Measurements from ENCODE around the gene MGME1.
"Not testable (repeated sequence)": the region's sequence is repeated elsewhere in the genome, so short reads cannot be mapped to it uniquely, and the experiment has no call there.

Gene MGME1

DNA sequence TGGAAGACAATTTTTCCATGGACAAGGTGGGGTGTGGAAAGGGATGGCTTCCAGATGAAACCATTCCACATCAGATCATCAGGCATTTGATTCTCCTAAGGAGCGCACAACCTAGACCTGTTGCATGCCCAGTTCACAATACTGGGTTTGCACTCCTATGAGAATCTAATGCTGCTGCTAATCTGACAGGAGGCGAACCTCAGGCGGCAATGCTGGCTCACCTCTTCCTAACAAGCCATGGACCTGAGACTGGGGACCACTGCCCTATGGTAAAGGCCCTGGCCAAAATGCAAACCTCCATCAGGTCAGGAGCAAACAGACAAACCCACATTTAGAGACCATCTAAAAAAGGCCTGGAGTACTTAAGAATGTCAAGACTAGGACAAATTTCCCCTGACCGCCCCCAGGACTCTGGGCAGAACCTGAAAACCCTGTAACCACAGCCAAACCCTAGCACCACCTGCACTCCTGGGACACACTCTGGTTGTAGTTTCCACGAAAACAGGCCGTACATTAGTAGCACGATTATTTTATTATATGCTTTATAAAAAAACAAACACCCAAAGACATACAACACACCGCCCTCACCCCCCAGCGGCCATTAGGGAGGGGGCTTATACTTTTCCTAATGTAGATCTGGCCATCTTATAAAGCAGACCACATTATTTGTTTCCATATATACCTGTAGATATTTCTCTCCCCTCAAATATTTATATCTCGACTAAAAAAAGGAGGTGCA lies 27.6 kb upstream of the MGME1 start:
- DNase-seq = no peak

- no peak for DNase-seq
Measured at GRCh38 chr20:17941826-17942196, 27.0 kb upstream of the MGME1 start.

DNA sequence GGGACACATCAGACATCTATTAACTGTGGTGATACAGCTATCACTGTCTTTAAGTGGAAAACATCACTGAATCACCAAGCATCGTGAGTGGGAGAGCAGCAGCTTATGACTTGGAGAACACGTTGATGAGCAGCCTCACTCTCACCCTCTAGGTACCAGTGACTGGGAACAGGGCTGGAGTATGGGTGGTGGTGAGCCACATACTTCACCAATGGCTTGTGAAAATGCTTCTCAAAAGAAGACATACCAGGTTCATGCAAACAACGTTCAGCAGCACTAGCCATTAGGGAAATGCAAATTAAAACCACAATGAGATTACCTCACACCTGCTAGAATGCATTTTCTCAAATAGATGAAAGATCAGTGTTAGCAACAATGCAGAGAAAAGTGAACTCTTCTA lies 25.5 kb upstream of the MGME1 start:
- no peak for DNase-seq

DNA sequence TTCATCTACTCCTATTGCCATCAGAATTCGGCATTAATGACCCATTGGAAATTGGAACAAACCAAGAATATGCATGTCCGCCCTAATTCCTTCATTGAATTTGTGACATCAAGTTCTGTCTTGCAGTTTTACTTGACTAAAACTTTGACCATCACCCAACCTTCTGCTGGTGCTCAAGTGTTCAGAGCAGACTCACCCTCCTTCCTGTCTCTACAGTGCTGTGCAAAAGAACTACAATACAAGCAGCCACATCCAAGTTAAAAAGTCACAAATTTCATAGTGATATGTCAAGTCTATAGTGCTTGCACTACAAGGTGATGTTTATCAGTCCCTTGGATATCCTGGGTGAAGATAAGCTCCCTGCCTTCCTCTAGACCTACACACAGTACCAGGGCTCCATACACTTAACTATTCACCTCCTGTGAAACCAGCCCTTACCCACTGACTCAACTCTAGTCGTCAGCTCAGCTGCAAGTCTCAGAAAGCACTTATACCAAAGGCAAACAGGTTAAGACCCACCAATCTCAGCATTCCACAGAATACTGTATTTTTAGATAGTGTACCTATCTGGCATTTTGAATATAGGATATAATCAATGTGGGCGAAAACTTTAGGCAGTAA lies 23.9 kb upstream of the MGME1 start:
- no peak for DNase-seq

- DNase-seq = no peak
Measured at GRCh38 chr20:17946040-17946439, 22.8 kb upstream of the MGME1 start.

DNA sequence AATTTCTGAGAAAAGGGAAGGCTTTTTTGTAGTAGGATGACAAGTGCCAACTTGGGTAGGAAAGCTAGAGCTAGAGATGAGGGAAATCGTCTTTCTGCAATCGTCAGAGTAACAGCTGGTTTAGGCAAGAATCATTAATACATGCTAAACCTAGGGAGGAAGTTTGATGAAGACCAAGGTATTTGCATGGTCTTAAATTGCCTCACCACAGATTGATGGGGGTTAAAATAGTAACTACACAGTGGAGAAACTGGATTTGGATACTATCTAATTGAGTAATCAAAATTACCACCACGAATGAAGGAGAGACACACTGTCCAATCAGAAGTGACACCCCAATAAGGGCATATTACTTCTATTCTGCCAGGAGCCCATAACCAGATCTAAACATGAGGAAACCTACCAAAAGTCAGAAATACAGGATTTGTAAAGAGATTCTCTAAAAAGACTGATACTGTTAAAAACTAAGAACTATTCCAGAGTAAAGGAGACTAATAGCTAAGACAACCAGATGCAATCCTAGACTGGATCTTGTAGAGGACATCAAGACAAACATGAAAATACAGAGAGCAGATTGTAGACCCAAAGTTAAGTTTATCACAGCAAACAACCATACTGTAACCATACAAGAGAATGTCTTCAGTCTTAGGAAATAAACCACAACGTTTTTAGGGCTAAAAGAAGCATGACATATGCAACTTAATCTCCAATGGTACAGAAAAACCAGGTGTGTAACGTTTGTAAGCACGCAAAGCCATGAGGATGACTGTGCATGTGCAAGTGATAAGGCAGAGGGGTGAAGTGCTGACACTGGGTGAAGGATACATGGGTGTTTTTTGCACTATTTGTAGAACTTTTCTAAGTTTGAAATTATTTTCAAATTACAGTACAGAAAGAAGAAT lies 22.0 kb upstream of the MGME1 start:
- DNase-seq = no peak

DNA sequence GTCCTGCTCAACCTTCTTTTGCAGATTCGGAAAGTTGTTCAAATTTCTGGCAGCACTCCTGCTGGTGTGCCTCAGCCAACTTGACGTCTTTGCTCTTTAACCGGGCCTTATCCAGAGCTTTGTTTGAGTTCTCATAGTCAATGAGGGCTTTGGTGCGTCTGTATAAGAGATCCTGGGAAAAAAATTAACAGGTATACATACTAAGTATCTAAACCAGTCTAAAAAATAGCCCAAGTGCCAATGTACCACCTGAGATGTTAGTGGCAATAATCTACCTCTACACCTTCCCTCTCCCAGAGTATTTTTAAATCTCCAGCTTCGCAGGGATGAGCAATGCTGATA lies 21.4 kb upstream of the MGME1 start:
- DNase-seq = no peak

GRCh38 chr20:17948442-17948841 lies 20.4 kb upstream of the MGME1 start:
- DNase-seq = no peak

DNA sequence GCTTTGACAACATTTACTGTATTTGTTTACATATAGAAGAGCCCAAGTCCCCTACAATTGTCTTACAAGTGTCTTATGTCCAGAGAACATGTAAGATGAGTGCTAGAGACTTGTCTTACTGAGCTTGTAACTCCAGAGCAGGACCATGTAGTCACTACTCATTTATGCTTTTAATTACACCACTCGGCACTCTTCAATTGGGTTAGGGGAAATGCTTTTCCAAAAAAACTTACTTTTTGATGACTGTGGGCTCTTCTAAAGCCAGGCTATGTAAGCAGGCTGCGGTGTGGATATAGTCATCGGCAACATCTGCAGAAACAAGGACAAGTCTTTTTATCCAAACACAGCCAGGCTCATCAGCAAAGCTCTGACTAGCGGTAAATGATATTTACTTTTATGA lies 18.9 kb upstream of the MGME1 start:
- DNase-seq = no peak

DNA sequence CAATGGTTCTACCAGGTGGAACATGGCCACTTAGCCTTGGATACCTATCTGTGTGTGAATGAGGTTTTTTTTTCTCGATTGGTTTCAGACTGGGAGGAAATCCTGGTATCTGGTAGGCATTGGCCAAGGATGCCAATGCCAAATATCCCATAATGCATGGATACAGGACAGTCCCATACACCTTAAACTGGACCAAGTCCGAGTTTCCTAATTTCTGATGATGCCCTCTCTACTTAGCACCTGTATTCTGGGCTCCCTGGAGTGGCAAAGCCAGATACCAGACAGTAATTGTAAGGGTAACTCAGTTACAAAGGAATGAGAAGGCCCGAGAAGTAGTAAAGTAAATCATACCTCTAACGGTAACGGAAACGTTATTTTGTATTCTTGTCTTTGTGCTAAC lies 18.1 kb upstream of the MGME1 start:
- no peak for DNase-seq

DNA sequence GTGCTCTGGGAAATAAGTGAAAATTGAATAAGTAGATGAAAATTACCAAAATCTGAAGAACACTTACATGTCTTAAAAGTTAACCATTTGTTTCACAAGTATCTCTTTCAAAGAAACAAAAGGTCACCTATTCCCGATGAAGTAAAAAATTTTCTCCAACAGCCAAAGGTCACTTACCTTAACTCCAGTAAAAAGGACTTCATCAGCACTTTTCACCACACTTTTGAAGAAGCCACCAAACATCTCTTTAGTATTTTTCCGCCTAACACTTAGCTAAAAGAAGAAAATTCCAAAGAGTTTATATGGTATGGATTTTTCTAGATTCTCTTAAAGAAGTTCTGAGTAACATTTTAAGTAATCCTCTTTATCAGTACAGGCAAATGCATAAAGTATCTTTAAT lies 17.5 kb upstream of the MGME1 start:
- no peak for DNase-seq

GRCh38 chr20:17952692-17953684 lies 15.8 kb upstream of the MGME1 start:
- no peak for DNase-seq

- no peak for DNase-seq
Measured at GRCh38 chr20:17953935-17954334, 14.9 kb upstream of the MGME1 start.

GRCh38 chr20:17955302-17955701 lies 13.5 kb upstream of the MGME1 start:
- DNase-seq = no peak

GRCh38 chr20:17956099-17956685 lies 12.6 kb upstream of the MGME1 start:
- no peak for DNase-seq

DNA sequence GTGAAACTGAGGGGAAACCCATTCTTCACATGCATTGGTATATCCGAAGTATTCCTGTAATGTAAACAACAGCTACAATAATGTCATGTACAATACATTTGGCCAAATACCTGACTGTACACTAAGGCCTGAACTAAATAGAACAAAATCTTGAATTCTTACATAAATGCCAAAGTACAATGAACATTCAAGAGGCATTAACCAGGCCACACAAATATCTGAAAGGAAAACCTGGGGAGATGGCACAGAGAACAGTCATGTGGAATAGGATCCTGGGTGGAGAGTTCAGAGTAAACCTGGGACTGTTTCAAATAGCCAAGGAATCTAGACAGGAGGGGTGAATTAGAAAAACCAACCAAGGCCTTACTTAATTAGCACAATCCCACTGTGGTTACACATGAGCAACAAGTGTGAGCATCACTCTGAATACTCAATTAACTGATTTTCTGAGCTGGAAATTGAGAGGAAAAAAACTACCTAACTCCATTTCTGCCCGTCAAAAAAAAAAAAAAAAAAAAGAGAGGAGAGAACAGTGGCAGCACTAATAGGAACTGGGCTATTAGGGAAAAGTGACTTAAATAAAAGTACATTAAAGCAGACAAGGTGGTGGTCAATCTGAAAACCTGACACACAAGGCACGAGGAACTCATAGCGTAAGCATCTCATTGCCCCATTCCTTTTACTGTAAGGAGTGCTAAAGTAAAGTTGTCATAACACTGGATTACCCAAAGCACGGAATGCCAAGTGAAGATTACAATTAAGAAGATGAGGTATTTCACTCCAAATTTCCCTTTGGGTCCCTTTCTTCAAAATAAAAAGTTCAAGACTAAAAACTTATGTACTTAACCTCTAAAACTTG lies 11.1 kb upstream of the MGME1 start:
- no peak for DNase-seq

DNA sequence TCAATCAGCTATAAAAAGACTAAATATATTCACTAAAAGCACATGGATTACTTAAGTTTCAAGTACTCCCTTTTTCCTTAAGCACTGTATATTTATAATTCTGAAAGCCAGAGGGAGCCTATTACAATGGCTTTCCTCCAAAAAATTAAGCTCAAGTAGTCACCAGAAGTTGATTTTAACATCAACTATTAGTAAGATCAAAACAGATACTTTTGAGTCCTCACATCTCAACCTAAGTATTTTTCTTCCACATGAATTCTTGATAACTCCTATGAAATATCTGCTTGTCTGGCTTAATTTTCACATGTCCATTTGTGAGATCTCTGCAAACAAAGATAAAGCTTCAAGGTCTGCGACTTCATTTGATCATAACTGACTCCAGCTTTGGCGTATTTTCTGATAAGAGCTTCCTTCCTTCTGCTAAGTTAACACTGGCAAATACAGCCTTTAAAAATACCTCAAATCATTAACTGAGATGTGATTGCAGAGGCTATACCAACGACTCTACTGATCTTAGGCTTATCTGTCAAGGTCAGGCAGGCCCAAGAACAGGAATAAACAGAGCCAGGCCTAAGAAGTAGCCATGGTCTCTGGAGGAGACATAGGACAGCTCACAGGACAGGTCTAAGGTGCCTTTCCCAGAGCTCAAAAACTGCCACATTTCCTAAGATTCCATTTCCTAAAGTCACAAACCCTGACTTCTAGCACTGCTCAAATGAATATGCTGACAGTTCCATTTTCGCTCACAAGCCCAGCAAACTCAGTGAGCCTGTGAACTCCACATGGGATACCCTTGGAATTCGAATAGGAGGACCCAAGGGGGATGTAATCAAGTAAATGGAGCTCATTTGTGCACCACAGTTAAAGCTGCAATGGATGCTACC lies 10.2 kb upstream of the MGME1 start:
- no peak for DNase-seq

- no peak for DNase-seq
Measured at GRCh38 chr20:17959257-17959627, 9.6 kb upstream of the MGME1 start.

GRCh38 chr20:17960400-17960885 lies 8.4 kb upstream of the MGME1 start:
- not testable (repeated sequence) for DNase-seq

GRCh38 chr20:17960927-17961586 lies 7.8 kb upstream of the MGME1 start:
- DNase-seq = no peak

All from NCI-H2081 treated with DMSO at 0.1 percent for 48 hours (cell line).